Effector CD8-positive, alpha-beta T cell (primary cell): ENCODE measurements around the gene CKB.
A peak's percentile ranks its signal among the peaks of the same experiment; 100 is the strongest.
"Not testable (repeated sequence)": the region's sequence is repeated elsewhere in the genome, so short reads cannot be mapped to it uniquely, and the experiment has no call there.

Experiments
- DNase-seq: peaks from one replicate; lab custom pipeline; 2025; lab: John Stamatoyannopoulos, UW

CKB gene

DNA sequence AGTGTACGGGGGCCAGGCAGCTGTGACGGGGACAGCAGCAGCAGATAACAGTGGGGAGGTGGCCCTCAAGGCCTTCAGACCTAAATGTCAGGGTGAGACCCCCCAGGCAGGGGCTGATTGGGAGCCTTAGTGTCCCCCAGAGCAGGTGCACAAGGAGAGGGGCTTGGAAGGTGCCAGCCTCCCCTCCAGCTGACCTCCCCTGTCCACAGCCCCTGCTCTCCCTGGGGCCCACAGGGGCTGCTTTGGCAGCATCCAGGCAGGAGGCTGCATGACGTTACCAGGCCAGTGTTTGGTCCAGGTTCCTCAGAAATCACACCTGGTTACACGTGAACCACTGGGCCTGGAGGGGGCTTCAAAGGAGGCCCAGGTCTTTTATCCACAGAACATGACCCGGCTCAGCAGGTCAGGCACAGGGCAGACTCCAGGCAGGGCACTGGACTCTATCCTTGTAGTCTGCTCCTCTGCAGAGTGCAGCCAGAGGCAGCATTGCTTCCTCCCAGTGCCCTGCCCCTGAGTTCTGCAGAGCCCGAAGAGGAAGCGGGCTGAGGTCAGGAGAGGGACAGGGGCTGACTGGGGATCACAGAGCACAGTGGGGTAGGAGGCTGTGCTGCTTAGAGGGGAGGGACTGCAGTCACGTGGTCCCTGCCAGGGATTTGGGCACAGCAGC, 3.8 kb upstream of the CKB start:
- DNase-seq = no peak

DNA sequence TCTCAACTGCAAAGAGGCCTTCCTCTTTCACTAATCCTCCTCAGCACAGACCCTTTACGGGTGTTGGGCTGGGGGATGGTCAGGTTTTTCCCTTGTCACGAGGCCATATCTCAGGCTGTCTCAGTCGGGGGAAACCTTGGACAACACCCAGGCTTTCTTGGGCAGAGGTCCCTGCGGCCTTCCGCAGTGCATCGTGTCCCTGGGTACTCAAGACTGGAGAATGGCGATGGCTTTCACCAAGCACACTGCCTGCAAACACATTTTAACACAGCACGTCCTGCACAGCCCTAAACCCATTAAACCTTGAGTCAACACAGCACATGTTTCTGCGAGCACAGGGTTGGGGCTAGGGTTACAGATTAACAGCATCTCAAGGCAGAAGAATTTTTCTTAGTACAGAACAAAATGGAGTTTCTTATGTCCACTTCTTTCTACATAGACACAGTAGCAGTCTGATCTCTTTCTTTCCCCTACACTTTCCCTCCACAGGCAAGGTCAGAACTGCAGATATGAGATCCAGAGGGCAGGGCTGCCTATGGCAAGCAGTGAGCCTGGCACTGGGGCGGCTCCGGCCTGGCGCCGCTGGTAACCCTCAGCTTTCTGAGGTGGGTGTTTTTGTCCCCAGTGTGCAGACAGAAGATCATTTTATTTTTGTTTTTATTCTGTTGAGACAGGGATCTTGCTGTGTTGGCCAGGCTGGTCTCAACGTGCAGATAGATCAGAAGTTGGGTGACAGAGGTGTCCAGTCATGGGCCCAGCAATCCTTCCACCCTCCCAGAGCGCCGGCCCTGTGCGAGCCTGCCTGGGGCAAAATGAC, 3.0 kb upstream of the CKB start:
- DNase-seq = not testable (repeated sequence)

DNA sequence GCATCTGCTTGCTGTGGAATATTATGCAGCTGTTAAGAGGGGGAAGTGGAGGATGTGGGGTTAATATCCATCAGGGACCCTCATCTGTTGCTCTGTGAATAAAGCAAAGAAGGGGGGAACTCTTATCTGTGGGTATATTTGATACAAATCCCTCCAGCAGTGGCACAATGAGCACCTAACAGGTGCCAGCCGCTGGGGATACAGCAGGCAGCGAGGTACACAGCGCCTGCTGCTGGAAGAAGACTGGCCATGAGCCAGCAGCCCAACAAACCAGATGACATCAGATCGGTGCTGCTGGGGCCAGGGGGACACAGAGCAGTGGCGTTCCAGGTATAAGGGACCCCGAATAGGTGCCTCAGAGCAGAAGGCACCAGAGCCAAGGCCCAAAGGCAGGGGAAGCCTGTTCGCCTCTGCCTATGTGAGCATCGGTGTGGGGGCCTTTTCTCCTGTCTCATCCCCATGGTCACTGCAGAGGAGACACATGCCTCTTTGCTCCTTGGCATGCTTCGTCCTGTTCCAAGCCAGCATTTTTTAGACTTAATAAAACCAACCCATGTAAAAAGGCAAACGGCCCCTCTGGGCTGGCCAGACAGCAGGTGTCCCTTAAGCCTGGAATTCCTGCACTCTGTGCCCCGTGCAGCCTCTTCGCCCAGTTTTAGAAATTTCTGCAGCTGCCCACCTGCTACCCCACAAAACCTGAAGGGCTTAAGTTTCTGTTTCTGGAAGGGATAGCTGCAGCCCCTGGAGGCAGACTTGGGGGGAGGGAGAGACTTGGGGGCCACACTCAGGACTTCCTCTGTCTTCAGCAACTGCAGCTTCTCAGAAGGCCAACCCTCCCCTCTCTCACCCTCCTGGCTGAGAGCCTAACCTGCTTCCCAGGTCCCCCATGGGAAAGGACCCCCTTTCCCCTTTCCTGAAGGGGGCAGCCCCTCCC, 1.6 kb upstream of the CKB start:
- no peak for DNase-seq

DNA sequence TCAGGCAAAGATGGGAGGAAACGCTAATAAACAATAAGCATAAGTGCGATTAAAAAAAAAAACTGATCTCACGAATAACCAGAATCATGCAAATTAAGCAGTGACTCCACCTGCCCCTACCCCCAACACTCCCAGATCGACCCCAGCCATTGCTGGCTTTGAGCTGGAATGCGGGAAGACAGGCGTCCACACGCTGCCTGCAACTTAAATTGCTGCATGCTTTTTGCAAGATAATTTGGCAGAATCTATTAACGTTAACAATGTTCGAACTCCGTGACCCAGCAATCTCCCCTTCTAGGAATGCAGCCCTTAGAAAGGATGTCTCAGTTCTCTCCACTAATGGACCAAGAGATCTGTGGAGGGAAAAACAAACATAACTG, 935 bp upstream of the CKB start:
- no peak for DNase-seq

DNA sequence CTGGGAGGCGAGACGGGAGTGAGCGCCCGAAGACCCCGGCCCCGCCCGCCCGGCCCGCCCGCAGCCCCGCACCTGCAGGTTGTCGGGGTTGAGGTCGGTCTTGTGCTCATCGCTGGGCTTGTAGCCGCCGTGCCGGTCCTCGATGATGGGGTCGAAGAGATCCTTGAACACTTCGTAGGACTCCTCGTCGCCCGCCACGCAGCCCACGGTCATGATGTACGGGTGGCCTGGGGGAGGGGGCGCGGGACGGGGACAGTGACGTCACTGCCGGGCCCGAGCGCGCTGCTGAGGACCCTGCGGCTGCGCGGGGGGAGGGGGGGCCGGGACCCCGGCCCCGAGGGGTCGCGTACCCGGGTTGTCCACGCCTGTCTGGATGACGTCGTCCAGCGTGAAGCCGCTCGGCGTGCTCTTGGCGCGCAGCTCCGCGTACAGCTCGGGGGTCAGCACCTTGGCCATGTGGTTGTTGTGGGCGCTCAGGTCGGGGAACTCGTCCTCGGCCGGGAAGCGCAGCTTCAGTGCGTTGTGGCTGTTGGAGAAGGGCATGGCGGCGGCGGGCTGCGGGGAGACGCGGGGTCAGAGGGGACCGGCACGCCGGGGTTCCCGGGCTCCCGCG, 573 bp downstream of the CKB start:
- no peak for DNase-seq

DNA sequence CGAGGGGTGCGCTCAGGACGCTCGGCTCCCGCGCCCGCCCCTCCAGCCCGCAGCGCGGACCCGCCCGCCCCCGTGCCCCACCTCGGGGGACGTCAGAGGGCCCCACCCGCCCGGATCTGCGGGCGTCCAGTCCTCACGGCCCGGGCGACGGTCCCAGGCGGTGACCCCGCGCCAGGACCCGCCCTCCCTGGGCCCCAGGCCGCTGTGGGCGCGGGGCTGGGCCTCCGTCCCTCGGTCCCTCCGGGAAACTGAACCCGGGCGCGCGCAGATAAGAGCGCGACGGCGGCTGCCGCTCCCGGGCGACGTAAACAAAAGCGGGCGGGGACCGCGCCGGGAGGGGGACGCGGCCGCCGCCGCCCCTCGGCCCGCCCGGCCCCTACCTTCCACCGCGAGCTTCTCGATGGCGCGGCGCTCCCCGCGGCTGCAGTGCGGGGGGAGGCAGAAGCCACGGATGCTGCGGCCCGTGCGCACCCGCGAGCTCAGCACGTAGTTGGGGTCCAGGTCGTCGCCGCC, 1.1 kb downstream of the CKB start:
- no peak for DNase-seq

DNA sequence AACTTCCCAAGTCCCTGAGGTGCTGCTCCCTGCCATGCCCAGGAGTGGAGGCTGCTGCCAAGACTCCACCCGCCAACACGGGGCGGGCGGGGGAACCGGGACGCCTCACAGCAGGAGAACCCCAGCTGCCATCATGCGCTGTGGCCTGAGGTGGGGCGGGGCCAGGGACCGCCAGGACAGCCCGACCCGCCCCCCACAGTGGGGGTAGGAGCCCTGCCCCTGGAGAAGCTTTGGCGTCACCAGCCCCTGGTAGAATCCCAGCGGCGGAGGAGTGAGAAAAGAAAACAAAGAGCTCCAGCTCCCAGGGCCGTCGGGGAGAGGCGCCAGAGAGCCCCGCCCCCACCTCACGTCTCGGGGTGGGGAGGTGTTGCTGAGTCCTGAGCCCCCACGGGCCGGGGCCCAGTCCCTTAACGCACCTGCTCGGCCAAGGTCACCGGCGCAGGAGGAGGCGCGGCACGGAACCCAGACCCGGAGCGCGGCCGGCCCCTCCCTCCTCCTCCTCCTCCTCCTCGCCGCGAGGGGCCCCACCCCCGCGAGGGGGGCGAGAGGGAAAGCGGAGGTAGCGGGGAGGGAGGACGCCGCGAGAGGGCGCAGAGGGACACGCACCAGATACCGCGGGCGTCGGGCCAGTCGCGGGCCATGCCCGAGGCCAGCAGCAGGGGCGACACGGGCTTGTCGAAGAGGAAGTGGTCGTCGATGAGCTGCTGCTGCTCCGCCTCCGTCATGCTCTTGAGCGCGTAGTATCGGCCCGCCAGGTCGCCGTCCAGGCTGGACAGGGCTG, 1.8 kb downstream of the CKB start:
- peak; percentile 60 for DNase-seq

DNA sequence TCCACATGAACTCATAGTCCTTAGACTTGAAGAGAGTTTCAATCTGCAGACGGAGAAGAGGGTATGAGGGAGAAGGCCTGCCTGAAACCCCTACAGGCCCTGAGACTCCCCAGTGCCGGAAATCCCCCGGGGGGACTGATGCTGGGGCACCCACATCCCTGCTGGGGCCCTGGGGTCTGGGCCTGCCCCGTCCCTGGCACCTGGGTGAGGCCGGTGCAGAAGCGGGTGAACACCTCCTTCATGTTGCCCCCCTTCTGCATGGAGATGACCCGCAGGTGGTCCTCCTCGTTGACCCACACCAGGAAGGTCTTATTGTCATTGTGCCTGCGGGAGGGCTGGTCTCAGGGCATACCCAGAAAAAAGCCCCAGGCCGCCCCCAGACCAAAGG, 2.4 kb downstream of the CKB start:
- DNase-seq = no peak

DNA sequence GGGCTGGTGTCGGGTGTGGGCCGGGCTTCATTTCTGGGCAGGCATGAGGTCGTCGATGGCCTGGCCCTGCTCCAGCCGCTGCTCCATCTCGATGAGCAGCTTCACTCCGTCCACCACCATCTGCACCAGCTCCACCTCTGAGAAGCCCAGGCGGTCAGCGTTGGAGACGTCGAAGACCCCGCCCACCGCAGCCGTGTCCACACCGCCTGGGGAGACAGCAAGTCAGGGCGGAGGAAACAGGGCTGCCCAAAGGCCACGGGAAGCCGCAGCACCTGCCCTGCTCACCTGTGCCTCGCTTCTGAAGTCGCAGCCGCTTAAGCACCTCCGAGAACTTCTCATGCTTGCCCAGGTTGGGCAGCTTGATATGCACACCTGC, 2.8 kb downstream of the CKB start:
- no peak for DNase-seq

DNA sequence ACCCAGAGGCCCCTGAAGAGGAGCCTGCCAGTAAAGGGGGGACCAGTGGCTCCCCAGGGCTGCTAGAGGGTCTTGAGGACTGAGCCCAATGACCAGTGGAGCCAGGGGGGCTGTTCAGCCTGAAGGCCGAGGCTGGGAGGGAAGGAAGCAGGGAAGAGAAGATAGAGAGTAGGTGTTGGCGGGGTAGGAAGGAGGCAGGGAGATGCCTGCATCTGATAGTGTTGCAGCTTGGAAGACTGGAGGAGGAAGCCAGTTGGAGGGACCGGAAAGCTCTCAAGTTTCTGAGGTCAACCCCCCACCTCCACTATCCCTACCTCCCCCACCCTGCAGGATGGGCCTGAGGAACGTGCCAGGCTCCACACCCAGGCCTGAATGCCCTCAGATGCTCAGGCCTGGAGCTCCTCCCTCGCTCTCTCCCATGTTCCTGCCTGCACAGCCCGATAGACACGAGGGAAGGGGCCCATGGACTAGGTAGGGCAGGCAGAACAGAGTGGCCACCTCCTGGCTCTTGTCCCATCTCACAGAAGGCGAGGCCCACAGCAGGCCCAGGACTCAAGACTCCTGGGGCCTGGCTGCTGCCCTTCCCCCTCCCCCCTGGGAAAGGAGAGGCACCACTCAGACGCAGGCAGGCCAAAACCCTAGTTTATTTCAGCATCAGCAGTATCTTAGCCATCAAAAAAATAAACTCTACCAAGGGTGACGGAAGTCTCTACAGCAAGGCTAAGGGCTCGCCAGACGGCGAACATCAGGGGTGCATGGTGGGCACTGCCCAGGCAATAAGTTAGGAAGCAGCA, 3.4 kb downstream of the CKB start:
- no peak for DNase-seq

DNA sequence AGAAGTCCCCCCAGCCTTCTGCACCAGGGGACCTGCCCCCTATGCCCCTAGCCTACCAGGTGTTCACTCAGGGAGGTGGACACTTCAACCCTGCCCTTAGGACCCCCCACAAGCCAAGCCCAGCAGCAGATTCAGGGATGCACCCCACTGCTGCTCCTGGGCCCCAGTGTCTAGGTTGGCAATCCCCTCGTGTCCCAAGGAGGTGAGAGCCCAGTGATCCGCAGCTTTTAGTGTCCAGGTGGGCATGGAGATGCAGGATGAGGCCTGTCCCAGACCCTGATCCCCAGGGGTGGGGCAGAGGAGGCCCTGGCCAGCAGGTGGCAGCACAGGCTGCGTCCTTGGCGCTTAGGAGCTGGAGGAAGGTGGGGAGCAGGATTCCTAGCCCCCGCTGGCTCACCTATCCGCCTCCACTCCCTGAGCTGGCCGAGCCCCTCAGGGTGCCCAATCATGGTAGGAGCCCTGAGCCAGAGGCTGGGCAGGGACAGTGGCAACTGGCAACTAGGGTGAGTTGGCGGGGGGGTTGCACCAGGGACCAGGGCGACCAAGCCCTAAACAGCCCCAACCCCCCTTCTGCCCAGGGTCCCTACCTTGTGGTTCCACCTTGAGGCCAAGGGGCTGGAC, 4.1 kb downstream of the CKB start:
- DNase-seq = peak; percentile 47

DNA sequence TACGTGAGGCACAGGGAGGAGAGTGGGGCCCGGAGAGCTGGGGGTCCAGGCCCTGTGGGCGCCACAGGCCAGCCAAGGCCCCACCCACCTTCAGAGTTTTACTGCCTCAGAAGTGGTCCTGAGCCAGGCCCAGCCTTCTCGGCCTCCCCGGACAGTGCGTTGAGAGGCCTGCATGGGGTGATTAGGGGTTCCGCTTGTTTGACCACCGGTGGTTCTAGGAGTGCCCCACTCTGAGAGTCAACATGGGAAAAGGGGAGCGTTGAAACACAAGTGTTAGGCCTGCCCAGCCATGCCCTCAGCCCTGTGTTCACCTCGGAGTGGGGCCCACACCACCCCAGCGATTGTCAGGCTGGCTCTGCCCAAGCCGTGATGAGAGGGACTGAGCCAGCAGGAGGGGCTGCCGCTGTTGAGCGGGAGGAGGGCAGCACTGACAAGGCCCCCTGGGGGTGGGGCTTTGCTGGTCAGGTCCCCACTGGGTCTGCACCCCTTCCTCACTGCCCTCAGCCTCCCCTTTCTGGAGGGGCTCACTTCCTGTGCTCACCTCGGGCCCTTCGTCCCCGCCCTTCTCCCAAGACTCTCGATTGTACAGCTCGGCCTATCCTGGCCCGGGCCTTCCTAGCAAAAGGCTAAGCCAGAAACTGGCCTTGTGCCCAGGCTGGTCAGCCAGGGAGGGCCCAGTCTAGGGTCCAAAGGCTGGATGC, 4.8 kb downstream of the CKB start:
- no peak for DNase-seq

DNA sequence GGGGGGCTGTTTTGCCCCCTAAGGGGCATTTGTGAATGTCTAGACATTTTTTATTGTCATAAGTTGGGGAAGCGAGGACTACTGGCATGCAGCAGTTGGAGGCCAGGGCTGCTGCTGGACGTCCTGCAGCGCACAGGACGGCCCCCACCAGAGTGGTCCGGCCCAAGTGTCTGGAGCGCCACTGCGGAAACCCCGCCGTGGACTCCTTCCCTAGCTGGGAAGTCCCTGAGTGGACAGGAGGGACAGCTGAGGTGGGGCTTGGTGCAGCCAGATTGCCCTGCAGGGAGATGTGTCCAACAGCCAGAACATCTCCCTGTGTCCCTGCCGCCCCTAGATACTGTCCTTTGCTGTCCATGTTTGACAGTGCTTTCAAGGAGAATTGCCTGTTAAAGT, 5.5 kb downstream of the CKB start:
- no peak for DNase-seq

DNA sequence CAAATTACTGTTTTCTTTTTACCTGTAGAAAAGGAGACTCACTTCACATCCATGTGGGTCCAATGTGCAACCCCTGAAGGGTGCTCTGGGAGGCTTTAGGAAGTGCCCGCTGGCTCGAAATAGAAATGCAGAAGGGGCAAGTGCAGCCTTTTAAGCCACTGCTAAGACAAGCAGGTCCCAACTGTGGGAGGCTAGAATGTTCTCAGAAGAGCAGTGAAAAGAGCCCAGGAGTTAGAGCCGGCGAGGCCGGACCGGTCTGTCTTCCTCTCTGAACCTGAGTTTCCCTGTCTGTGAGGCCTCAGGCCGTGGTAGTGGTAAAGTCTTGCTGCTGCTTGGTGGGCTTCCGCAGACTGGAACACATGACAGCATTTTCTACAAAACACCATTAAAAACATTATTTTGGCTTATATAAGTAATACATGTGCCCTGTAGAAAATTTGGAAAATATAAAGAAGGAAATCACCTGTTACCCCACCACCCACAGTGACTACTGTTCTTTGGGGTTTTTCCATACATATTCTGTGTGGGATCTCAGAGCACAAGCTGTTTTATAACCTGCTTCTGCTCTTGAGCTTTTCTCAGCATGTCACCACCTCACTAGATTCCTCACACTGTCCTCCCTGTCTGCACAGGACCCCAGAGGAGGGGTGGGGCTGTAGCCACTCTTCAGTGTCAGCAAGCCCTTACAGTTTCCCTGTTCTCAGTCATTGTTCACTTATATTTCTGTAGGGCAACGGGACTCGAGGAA, 6.0 kb downstream of the CKB start:
- DNase-seq = no peak

DNA sequence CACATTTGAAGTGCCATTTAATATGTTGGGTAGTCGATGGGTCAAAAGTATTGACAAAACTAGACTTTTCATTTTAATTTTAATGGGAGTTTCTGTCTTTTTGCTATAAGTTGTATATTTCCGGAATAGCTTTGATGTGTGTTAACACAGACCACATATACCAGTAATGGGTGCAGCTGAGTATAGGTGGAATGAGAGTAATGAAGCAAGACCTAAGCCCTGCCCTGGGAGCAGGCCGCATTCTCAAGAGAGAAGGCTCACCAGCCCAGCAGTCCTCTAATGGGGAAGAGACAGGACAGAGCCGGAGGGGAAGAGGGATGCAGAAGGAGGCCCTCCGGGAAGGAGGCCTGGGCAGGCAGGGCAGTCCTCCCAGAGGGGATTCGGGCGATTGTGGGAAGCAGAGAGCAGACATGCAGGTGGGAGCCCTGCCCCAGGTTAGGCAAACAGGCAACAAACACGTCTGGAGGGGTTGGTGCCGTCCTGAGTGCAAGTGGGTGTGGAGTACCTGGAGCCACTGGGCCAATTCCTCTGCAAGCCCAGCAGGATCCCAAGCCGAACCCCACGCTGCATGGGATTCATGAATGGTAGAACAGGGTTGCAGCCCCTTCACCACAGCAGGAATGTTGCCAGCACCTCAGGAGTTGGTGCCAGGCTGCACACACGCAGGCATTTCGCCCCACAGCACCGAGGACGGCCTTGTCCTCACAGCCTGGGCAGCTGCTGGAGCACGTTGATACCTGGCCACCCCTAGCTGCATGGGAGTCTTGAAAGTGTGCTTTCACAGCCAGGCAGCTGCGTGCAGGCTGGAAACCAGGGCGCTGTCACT, 7.8 kb downstream of the CKB start:
- DNase-seq = no peak

DNA sequence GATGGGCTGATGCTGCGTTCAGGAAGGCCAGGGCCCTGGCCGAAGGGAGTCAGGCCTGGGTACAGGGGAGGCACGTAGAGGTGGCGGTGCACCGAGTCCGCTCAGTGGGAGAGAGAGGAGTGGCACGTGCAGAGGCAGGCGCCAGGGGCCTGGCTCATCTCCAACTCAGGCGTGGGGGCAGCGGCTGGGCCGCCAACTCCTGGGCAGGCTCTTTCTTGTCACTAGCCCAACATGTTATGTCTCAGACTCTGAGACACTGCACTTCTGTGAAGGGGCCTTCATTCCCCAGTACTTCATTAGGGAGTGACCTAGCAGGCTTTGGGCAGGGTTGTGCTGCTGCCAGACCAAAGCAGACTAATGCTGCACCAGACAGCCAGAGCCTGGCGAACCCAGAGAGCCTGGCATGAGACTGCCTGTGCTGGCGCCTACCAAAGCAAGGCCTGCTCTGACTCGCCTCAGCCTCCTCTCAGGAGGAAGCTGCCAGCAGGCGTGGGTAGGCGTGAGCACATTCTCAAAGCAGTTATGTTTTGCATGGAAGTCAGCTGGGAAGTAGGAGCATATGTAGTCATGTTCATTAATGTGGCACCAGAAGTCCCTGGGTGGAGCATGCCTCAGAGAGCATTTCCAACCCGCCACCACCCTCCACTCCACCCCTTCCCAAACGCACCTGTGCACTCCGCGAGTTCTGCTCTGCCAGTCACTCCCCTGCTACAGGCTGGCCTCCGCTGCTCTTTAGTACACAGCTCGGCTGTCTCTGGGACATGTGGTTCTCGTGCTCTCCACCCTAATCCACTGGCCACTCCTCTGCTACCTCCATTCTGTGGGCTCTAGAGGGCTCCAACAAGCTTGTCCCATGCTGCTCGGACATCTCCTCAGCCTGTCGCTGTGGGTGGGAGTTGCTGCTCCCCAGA, 9.7 kb downstream of the CKB start:
- DNase-seq = no peak

DNA sequence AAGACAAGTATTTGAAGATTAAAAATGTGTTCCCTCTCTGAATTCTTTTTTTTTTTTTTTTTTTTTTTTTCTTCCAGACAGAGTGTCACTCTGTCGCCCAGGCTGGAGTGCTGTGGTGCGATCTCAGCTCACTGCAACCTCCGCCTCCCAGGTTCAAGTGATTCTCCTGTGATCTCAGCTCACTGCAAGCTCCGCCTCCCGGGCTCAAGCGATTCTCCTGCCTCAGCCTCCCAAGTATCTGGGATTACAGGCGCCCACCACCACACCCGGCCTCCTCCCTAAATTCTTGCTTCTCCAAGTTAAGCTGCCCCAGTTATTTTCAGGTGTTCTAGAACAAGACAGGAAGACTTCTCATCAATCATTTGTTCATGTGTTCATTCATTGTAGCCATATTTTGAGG, 10.4 kb downstream of the CKB start:
- DNase-seq = not testable (repeated sequence)
